ENCODE measurements around the gene ZNF532.

The ZNF532 gene

DNA sequence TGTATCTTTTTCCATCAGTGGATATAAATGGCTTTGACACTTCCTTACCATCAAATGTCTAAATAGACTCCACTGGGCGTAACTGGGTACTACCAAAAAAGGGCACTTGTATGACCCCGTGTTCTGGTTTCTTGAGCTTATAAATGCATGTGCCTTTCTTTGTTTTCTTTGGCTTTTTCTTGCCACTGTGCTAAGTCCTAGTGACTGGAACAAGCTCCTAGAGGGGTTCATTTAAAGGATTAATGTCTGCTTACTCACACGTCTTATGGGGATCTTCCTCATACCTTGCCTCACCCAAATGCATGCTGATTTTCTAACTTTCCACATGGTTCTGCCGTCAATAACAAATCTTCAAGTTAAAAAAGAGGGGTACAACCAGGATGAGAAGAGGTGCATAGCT lies 19.8 kb upstream of the ZNF532 start:
- Histone ChIP-seq H3K14ac (ENCODE audit: low read length) (no peak overlapping the region), H3K4me3 (ENCODE audit: low read depth, low read length) (no peak overlapping the region), H4K8ac (ENCODE audit: low read depth, low read length) (no peak overlapping the region), H2AK5ac (ENCODE audit: low read length) (no peak overlapping the region), H3K9me3 (ENCODE audit: insufficient read depth, low read depth, low read length) (no peaks in the 10 kb centered on the region), H2BK120ac (ENCODE audit: insufficient read depth, low read length, poor library complexity) (no peak overlapping the region), H3K27me3 (ENCODE audit: insufficient read depth, low read length) (no peaks in the 10 kb centered on the region), H3K18ac (ENCODE audit: low read length) (no peak overlapping the region), H3K36me3 (ENCODE audit: control insufficient read depth in 1 of 2, insufficient read depth in 2 of 2, low read length in 2 of 2) (no peaks in the 10 kb centered on the region), H2BK5ac (ENCODE audit: low read depth, low read length, poor library complexity) (no peak overlapping the region), H3K23ac (ENCODE audit: low read length) (no peak overlapping the region), H3K27ac (ENCODE audit: low read depth, low read length) (no peak overlapping the region), H4K12ac (ENCODE audit: low read depth, low read length) (no peak overlapping the region), H3K4me1 (ENCODE audit: control insufficient read depth in 1 of 2, insufficient read depth in 2 of 2, low read length in 2 of 2) (peaks cover 16 to 25% of the 10 kb centered on the region in 2 experiments), H4K91ac (ENCODE audit: low read depth, low read length) (no peak overlapping the region), H3K79me1 (ENCODE audit: low read length) (peaks cover 20% of the 10 kb centered on the region), H3K4ac (ENCODE audit: low read depth, low read length) (no peak overlapping the region), H3K4me2 (ENCODE audit: low read length) (no peak overlapping the region), H3K9ac (ENCODE audit: low read length) (no peak overlapping the region), H3K79me2 (ENCODE audit: control insufficient read depth, insufficient read depth, low read length, poor library complexity) (peaks cover under 1% of the 10 kb centered on the region), H2BK12ac (ENCODE audit: low read length) (no peak overlapping the region), H2AFZ (ENCODE audit: insufficient read depth, low read length, poor library complexity) (no peak overlapping the region)
- no CpG with 5 or more reads among the region's 4 CpGs for WGBS (ENCODE audit: extremely low coverage, insufficient coverage, insufficient read length)
- DNase-seq = no peak

DNA sequence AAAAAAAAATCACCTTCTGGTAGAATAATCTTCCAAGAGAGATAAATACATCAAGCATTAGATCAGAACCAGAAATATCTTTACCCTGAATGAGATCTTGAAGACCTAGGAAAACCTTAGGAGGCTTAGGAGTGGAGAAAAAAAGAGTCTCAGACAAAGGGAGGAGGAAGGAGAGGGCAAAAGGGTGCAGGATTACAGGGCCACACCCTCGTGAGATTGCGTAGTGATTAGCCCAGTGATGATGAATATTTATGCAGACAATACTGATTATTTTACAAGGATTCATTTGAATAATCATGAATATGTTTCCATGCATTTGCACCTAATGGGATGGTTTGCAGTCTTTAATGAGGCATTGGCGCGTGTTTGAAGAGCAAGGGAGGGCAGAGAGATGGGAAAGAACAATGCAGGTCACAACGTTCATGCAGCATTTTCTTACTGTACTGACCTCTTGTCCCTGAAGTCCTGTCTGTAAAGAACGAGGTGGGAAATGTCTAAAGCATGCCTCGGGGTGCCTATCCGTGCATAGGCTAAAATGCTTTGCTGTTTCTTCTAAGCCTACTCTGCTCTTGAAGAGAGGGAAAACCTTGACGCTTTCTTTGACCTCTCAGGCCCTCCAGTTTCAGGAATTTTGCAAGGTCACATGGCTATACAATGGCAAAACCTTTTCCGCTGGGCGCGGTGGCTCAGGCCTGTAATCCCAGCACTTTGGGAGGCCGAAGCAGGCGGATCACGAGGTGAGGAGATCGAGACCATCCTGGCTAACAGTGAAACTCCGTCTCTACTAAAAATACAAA lies 18.6 kb upstream of the ZNF532 start:
- Histone ChIP-seq H4K91ac (ENCODE audit: low read depth, low read length) (no peak overlapping the region), H2AFZ (ENCODE audit: insufficient read depth, low read length, poor library complexity) (no peak overlapping the region), H3K14ac (ENCODE audit: low read length) (no peak overlapping the region), H3K4me2 (ENCODE audit: low read length) (no peak overlapping the region), H3K9me3 (ENCODE audit: insufficient read depth, low read depth, low read length) (no peaks in the 10 kb centered on the region), H3K79me1 (ENCODE audit: low read length) (peaks cover 29% of the 10 kb centered on the region), H3K36me3 (ENCODE audit: control insufficient read depth in 1 of 2, insufficient read depth in 2 of 2, low read length in 2 of 2) (no peaks in the 10 kb centered on the region), H4K12ac (ENCODE audit: low read depth, low read length) (no peak overlapping the region), H3K4ac (ENCODE audit: low read depth, low read length) (no peak overlapping the region), H2BK5ac (ENCODE audit: low read depth, low read length, poor library complexity) (no peak overlapping the region), H3K9ac (ENCODE audit: low read length) (no peak overlapping the region), H3K4me1 (ENCODE audit: control insufficient read depth in 1 of 2, insufficient read depth in 2 of 2, low read length in 2 of 2) (peaks cover 19 to 34% of the 10 kb centered on the region in 2 experiments), H2AK5ac (ENCODE audit: low read length) (no peak overlapping the region), H3K4me3 (ENCODE audit: low read depth, low read length) (no peak overlapping the region), H3K79me2 (ENCODE audit: control insufficient read depth, insufficient read depth, low read length, poor library complexity) (peaks cover 1% of the 10 kb centered on the region), H3K18ac (ENCODE audit: low read length) (no peak overlapping the region), H2BK120ac (ENCODE audit: insufficient read depth, low read length, poor library complexity) (no peak overlapping the region), H3K23ac (ENCODE audit: low read length) (no peak overlapping the region), H3K27me3 (ENCODE audit: insufficient read depth, low read length) (no peaks in the 10 kb centered on the region), H2BK12ac (ENCODE audit: low read length) (no peak overlapping the region), H4K8ac (ENCODE audit: low read depth, low read length) (no peak overlapping the region), H3K27ac (ENCODE audit: low read depth, low read length) (no peak overlapping the region)
- DNase-seq = no peak
- WGBS (ENCODE audit: extremely low coverage, insufficient coverage, insufficient read length) = no CpG with 5 or more reads among the region's 17 CpGs

DNA sequence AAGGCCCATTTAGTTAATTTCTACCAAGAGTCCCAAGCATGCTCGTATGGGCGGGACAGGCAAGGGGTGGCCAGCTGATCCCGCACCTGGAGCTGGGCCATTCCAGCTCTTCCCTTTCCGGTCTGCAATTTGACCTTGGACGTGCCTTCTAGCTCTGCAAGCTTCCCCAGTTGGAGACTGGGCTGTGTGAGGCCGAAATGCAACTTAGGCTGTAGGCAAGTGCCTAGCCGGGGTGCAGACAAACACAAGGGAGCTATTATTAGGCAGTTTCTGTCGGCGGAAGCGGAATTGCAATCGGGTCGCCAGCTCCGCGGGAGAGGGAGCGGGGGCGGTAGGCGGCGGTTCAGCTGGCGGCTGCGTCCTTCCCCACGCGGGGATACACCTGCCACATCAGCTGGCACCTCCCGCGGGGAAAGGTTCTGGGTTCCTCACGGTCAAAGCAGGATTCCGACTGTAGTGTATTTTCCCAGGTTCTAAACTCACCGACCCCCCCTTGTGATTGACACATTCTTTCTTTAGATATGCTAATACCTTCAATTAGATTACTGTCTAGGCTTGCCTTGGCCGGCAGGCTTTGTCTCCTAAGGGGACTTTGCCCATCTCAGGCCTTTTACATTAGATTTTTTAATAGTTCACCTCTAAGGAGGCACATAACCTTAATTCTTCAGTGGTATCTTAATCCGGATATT lies 17.1 kb upstream of the ZNF532 start:
- Histone ChIP-seq H3K27ac (ENCODE audit: low read depth, low read length) (peak overlapping the region; percentile 89), H2BK12ac (ENCODE audit: low read length) (peak overlapping the region; percentile 84), H3K4ac (ENCODE audit: low read depth, low read length) (no peak overlapping the region), H2BK120ac (ENCODE audit: insufficient read depth, low read length, poor library complexity) (peak overlapping the region; percentile 15), H3K36me3 (ENCODE audit: control insufficient read depth in 1 of 2, insufficient read depth in 2 of 2, low read length in 2 of 2) (no peaks in the 10 kb centered on the region), H3K79me2 (ENCODE audit: control insufficient read depth, insufficient read depth, low read length, poor library complexity) (peaks cover 1% of the 10 kb centered on the region), H3K9ac (ENCODE audit: low read length) (no peak overlapping the region), H4K12ac (ENCODE audit: low read depth, low read length) (no peak overlapping the region), H2AK5ac (ENCODE audit: low read length) (peak overlapping the region; percentile 27), H4K8ac (ENCODE audit: low read depth, low read length) (peak overlapping the region; percentile 44), H4K91ac (ENCODE audit: low read depth, low read length) (peak overlapping the region; percentile 95), H2AFZ (ENCODE audit: insufficient read depth, low read length, poor library complexity) (peak overlapping the region; percentile 40), H3K23ac (ENCODE audit: low read length) (no peak overlapping the region), H3K4me3 (ENCODE audit: low read depth, low read length) (no peak overlapping the region), H3K79me1 (ENCODE audit: low read length) (peaks cover 32% of the 10 kb centered on the region), H3K9me3 (ENCODE audit: insufficient read depth, low read depth, low read length) (no peaks in the 10 kb centered on the region), H3K4me1 (ENCODE audit: control insufficient read depth in 1 of 2, insufficient read depth in 2 of 2, low read length in 2 of 2) (peaks cover 19 to 39% of the 10 kb centered on the region in 2 experiments), H3K4me2 (ENCODE audit: low read length) (peak overlapping the region; percentile 50), H3K18ac (ENCODE audit: low read length) (peak overlapping the region; percentile 26), H3K14ac (ENCODE audit: low read length) (peak overlapping the region; percentile 63), H3K27me3 (ENCODE audit: insufficient read depth, low read length) (no peaks in the 10 kb centered on the region), H2BK5ac (ENCODE audit: low read depth, low read length, poor library complexity) (peak overlapping the region; percentile 60)
- DNase-seq = peak; percentile 11 to 34
- no CpG with 5 or more reads among the region's 29 CpGs for WGBS (ENCODE audit: extremely low coverage, insufficient coverage, insufficient read length)

- WGBS (ENCODE audit: extremely low coverage, insufficient coverage, insufficient read length) = no CpG with 5 or more reads among the region's 3 CpGs
- Histone ChIP-seq H2BK5ac (ENCODE audit: low read depth, low read length, poor library complexity) (peak overlapping the region; percentile 49), H3K4me1 (ENCODE audit: control insufficient read depth in 1 of 2, insufficient read depth in 2 of 2, low read length in 2 of 2) (peaks cover 15 to 39% of the 10 kb centered on the region in 2 experiments), H3K4ac (ENCODE audit: low read depth, low read length) (no peak overlapping the region), H2AK5ac (ENCODE audit: low read length) (no peak overlapping the region), H3K14ac (ENCODE audit: low read length) (peak overlapping the region; percentile 4), H3K27me3 (ENCODE audit: insufficient read depth, low read length) (no peaks in the 10 kb centered on the region), H2BK120ac (ENCODE audit: insufficient read depth, low read length, poor library complexity) (peak overlapping the region; percentile 92), H3K9me3 (ENCODE audit: insufficient read depth, low read depth, low read length) (no peaks in the 10 kb centered on the region), H4K12ac (ENCODE audit: low read depth, low read length) (no peak overlapping the region), H3K36me3 (ENCODE audit: control insufficient read depth in 1 of 2, insufficient read depth in 2 of 2, low read length in 2 of 2) (no peaks in the 10 kb centered on the region), H3K18ac (ENCODE audit: low read length) (no peak overlapping the region), H3K79me2 (ENCODE audit: control insufficient read depth, insufficient read depth, low read length, poor library complexity) (peaks cover 1% of the 10 kb centered on the region), H4K91ac (ENCODE audit: low read depth, low read length) (peak overlapping the region; percentile 60), H3K4me3 (ENCODE audit: low read depth, low read length) (no peak overlapping the region), H3K9ac (ENCODE audit: low read length) (no peak overlapping the region), H2BK12ac (ENCODE audit: low read length) (peak overlapping the region; percentile 68), H3K4me2 (ENCODE audit: low read length) (no peak overlapping the region), H3K23ac (ENCODE audit: low read length) (no peak overlapping the region), H4K8ac (ENCODE audit: low read depth, low read length) (peak overlapping the region; percentile 41), H2AFZ (ENCODE audit: insufficient read depth, low read length, poor library complexity) (no peak overlapping the region), H3K27ac (ENCODE audit: low read depth, low read length) (peak overlapping the region; percentile 89), H3K79me1 (ENCODE audit: low read length) (peaks cover 32% of the 10 kb centered on the region)
- peak; percentile 89 to 94 for DNase-seq
Observed at GRCh38 chr18:58848685-58849084, 16.0 kb upstream of the ZNF532 start.
